Measurements from ENCODE around the gene OCEL1. TPM values are rescaled to one million over a fixed set of nuclear protein-coding genes. Genes with fewer than 3 reads are reported as not detected.

The OCEL1 gene
- total and polyA plus RNA-seq, 2 of the 13 experiments (the other 11 are each of a cell fraction or from before 2014, with no cell fraction given): 10.6 to 17.2 TPM

GRCh38 chr19:17275441-17276175 is 49.6 kb downstream of the OCEL1 start:
- Histone ChIP-seq H3K4me2 (ENCODE audit: low read depth, low read length) (no peak overlapping the region), H3K27ac (ENCODE audit: extremely low read length, insufficient read depth, low read length) (no peak overlapping the region), H2AFZ (ENCODE audit: low read length) (no peak overlapping the region), H3K27me3 (ENCODE audit: control insufficient read depth in 1 of 2, insufficient read depth in 2 of 2, low read length in 2 of 2) (no peaks in the 10 kb centered on the region), H3K4me1 (ENCODE audit: insufficient read depth, low read length) (no peaks in the 10 kb centered on the region), H3K9ac (ENCODE audit: insufficient read depth, low read depth, low read length) (no peak overlapping the region), H3K4me3 (replicated peaks in 1 of 3; ENCODE audit: insufficient read depth in 1 of 3, low read depth in 2 of 3, low read length in 3 of 3) (no peak overlapping the region), H4K20me1 (ENCODE audit: insufficient read depth, low read length) (no peaks in the 10 kb centered on the region), H3K79me2 (ENCODE audit: insufficient read depth, low read length) (no peaks in the 10 kb centered on the region), H3K36me3 (replicated peaks in 1 of 2; ENCODE audit: control insufficient read depth in 1 of 2, insufficient read depth in 2 of 2, low read length in 2 of 2) (peaks cover 17 to 47% of the 10 kb centered on the region in 2 experiments), H3K9me3 (ENCODE audit: low read length) (no peaks in the 10 kb centered on the region)
- no peak for DNase-seq (ENCODE audit: low spot score)
- ATAC-seq: no peak
- ChIA-PET POLR2A (interaction anchor here (1.5 kb wide), 1 partner anchor 9 kb away, joined by 3 read pairs; the partner anchor contains the start of gene BABAM1), CTCF (ENCODE audit: low intra/inter-chr PET ratio, low total read pairs) (no interaction called here)
- in situ Hi-C loops (cut with HindIII; ENCODE audit: extremely low pct_ligation_motif_present, low pct_unique_long_range_greater_than_20kb) (no loop called here), intact Hi-C loops (cut with micrococcal nuclease; ENCODE audit: unreplicated experiment) (no loop called here)
- no TSS peak for BruUV-seq (replicated peaks)
- no peak for FAIRE-seq
- WGBS (ENCODE audit: low lambda C conversion rate): 97% methylated on average over 18 of the region's 19 CpGs
- TF ChIP-seq ZBTB21 (CRISPR knock-in tag; IDR thresholded peaks at IDR 0.05) (no peak), ZNF816 (CRISPR knock-in tag; IDR thresholded peaks at IDR 0.05; ENCODE audit: borderline replicate concordance) (no peak), ZNF264 (CRISPR knock-in tag; IDR thresholded peaks at IDR 0.05) (no peak), CREB3 (CRISPR knock-in tag; IDR thresholded peaks at IDR 0.05) (no peak), ZNF569 (CRISPR knock-in tag; IDR thresholded peaks at IDR 0.05; ENCODE audit: borderline replicate concordance) (no peak), E2F2 (CRISPR knock-in tag; IDR thresholded peaks at IDR 0.05; ENCODE audit: borderline replicate concordance) (no peak), RCOR2 (CRISPR knock-in tag; IDR thresholded peaks at IDR 0.05) (no peak), ZBTB42 (CRISPR knock-in tag; IDR thresholded peaks at IDR 0.05) (no peak), ZNF33A (CRISPR knock-in tag; IDR thresholded peaks at IDR 0.05; ENCODE audit: borderline replicate concordance) (no peak), ZNF33B (CRISPR knock-in tag; IDR thresholded peaks at IDR 0.05) (no peak), SSRP1 (CRISPR knock-in tag; IDR thresholded peaks at IDR 0.05) (no peak), MTF1 (CRISPR knock-in tag; IDR thresholded peaks at IDR 0.05) (no peak), SALL1 (CRISPR knock-in tag; IDR thresholded peaks at IDR 0.05) (no peak), ZNF674 (CRISPR knock-in tag; IDR thresholded peaks at IDR 0.05; ENCODE audit: low read depth) (no peak), ZNF318 (CRISPR knock-in tag; IDR thresholded peaks at IDR 0.05) (no peak)

All from HepG2 (cell line).